ENCODE data around the gene CEP95.
A peak's percentile ranks its signal among the peaks of the same experiment; 100 is the strongest.

The CEP95 gene

GRCh38 chr17:64500862-64501765 lies 5.7 kb upstream of the CEP95 start:
- peak overlapping the region; percentile 55; the same call in 1 of the 2 replicates for H3K4me2 ChIP-seq
- peaks cover 60% of the 10 kb centered on the region for H4K20me1 ChIP-seq (ENCODE audit: insufficient read depth)
- H3K4me3 ChIP-seq (IDR thresholded peaks at IDR 0.05; ENCODE audit: insufficient read depth, low read depth, low read length): no peak overlapping the region
- no peaks in the 10 kb centered on the region for H3K27me3 ChIP-seq (ENCODE audit: insufficient read depth, low read depth)
- no peak overlapping the region for H2AFZ ChIP-seq (ENCODE audit: low read depth)
- H3K4me1 ChIP-seq (ENCODE audit: low read depth, poor library complexity, severe bottlenecking): peaks cover 74% of the 10 kb centered on the region
- H3K27ac ChIP-seq: peak overlapping the region; percentile 16; the same call in 1 of the 2 replicates
- TF ChIP-seq CTCF (conservative IDR thresholded peaks at IDR 0.05; ENCODE audit: low read depth, low read length): no peak
- peaks cover 71% of the 10 kb centered on the region for H3K79me2 ChIP-seq (ENCODE audit: insufficient read depth, low read depth)
- H3K36me3 ChIP-seq (ENCODE audit: insufficient read depth): peaks cover 61% of the 10 kb centered on the region
- H3K9ac ChIP-seq: no peak overlapping the region; the same call in 1 of the 2 replicates

DNA sequence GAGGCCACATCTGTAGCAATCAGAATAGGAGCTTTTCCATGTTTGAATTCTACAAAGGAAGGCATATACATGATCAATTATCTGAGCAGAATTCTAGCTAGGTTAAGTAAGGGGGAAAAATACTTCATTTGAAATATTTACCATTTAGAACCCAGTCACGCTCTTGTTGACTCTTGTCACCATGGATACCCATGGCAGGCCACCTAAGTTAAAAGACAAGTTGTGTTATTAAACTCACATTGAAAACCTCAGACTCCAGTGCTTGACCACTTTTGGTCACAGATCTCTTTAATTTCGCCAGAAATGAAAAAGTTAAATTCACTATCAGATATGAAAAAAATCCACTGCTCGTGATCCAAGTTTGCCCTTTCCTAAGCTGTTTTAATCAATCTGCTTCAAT lies 4.8 kb upstream of the CEP95 start:
- TF ChIP-seq CTCF (conservative IDR thresholded peaks at IDR 0.05; ENCODE audit: low read depth, low read length): no peak
- H3K4me1 ChIP-seq (ENCODE audit: low read depth, poor library complexity, severe bottlenecking): peaks cover 74% of the 10 kb centered on the region
- no peak overlapping the region for H2AFZ ChIP-seq (ENCODE audit: low read depth)
- peaks cover 60% of the 10 kb centered on the region for H4K20me1 ChIP-seq (ENCODE audit: insufficient read depth)
- peak overlapping the region; percentile 16; the same call in 1 of the 2 replicates for H3K27ac ChIP-seq
- H3K4me3 ChIP-seq (IDR thresholded peaks at IDR 0.05; ENCODE audit: insufficient read depth, low read depth, low read length): no peak overlapping the region
- peak overlapping the region; percentile 55; the same call in 1 of the 2 replicates for H3K4me2 ChIP-seq
- no peak overlapping the region for H3K9ac ChIP-seq
- H3K79me2 ChIP-seq (ENCODE audit: insufficient read depth, low read depth): peaks cover 69% of the 10 kb centered on the region
- H3K27me3 ChIP-seq (ENCODE audit: insufficient read depth, low read depth): no peaks in the 10 kb centered on the region
- peaks cover 61% of the 10 kb centered on the region for H3K36me3 ChIP-seq (ENCODE audit: insufficient read depth)

DNA sequence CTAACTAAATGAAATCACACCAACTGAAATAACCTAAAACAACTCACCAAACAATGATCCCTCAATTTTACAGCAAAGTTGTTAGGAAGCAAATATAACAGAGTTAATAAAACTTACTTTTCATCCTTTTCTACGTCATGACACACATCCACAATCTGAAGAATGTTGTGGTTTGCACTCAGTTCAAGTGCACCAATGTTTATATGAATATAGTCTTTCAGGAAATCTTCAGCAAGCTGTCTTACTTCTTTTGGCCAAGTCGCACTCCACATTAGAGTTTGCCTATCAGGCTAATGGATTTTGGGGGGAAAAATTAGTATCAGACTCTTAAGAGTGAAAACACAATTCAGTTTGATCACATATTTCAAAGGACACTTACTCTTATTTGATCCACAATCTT lies 4.0 kb upstream of the CEP95 start:
- Histone ChIP-seq H3K4me1 (ENCODE audit: low read depth, poor library complexity, severe bottlenecking) (peaks cover 70% of the 10 kb centered on the region), H4K20me1 (ENCODE audit: insufficient read depth) (peaks cover 60% of the 10 kb centered on the region), H3K27me3 (ENCODE audit: insufficient read depth, low read depth) (no peaks in the 10 kb centered on the region), H3K4me3 (IDR thresholded peaks at IDR 0.05; ENCODE audit: insufficient read depth, low read depth, low read length) (no peak overlapping the region), H2AFZ (ENCODE audit: low read depth) (no peak overlapping the region), H3K79me2 (ENCODE audit: insufficient read depth, low read depth) (peaks cover 76% of the 10 kb centered on the region), H3K27ac (peak overlapping the region; percentile 16; the same call in 1 of the 2 replicates), H3K9ac (no peak overlapping the region), H3K36me3 (ENCODE audit: insufficient read depth) (peaks cover 61% of the 10 kb centered on the region), H3K4me2 (peak overlapping the region; percentile 55; the same call in 1 of the 2 replicates)
- TF ChIP-seq CTCF (conservative IDR thresholded peaks at IDR 0.05; ENCODE audit: low read depth, low read length): no peak

GRCh38 chr17:64503341-64503740 lies 3.4 kb upstream of the CEP95 start:
- peak overlapping the region; percentile 55; the same call in 1 of the 2 replicates for H3K4me2 ChIP-seq
- peaks cover 82% of the 10 kb centered on the region for H3K79me2 ChIP-seq (ENCODE audit: insufficient read depth, low read depth)
- no peak overlapping the region for H2AFZ ChIP-seq (ENCODE audit: low read depth)
- peaks cover 61% of the 10 kb centered on the region for H3K36me3 ChIP-seq (ENCODE audit: insufficient read depth)
- H4K20me1 ChIP-seq (ENCODE audit: insufficient read depth): peaks cover 65% of the 10 kb centered on the region
- peak overlapping the region; percentile 16; the same call in 1 of the 2 replicates for H3K27ac ChIP-seq
- H3K4me1 ChIP-seq (ENCODE audit: low read depth, poor library complexity, severe bottlenecking): peaks cover 70% of the 10 kb centered on the region
- H3K9ac ChIP-seq: 0 out of 2 replicates have a peak overlapping the region, but pooled peaks have one; percentile 4
- no peaks in the 10 kb centered on the region for H3K27me3 ChIP-seq (ENCODE audit: insufficient read depth, low read depth)
- TF ChIP-seq CTCF (conservative IDR thresholded peaks at IDR 0.05; ENCODE audit: low read depth, low read length): no peak
- no peak overlapping the region for H3K4me3 ChIP-seq (IDR thresholded peaks at IDR 0.05; ENCODE audit: insufficient read depth, low read depth, low read length)

All from KMS-11 (cell line).